Measurements from ENCODE around the gene HAAO.

HAAO gene

GRCh38 chr2:42795275-42795674 lies 2.9 kb upstream of the HAAO start:
- no peaks in the 10 kb centered on the region for H3K4me1 ChIP-seq (ENCODE audit: insufficient read depth, low read length, poor library complexity, severe bottlenecking)
- no peaks in the 10 kb centered on the region for H3K36me3 ChIP-seq (ENCODE audit: insufficient read depth, low read length)
- no peaks in the 10 kb centered on the region for H3K9me2 ChIP-seq (replicated peaks; ENCODE audit: low read depth, low read length)
- H3K4me3 ChIP-seq (ENCODE audit: low read length, poor library complexity, severe bottlenecking) = no peak overlapping the region
- H4K20me1 ChIP-seq (ENCODE audit: insufficient read depth, low read length, poor library complexity, severe bottlenecking) = no peaks in the 10 kb centered on the region
- no peaks in the 10 kb centered on the region for H3K9me3 ChIP-seq (ENCODE audit: insufficient read depth, low read depth, low read length)
- no peak overlapping the region for H3K9ac ChIP-seq (ENCODE audit: low read depth, low read length, poor library complexity, severe bottlenecking)
- no peaks in the 10 kb centered on the region for H3F3A ChIP-seq (ENCODE audit: low read depth)
- no peaks in the 10 kb centered on the region for H3K27me3 ChIP-seq (ENCODE audit: insufficient read depth, low read length, poor library complexity, severe bottlenecking)
- TF ChIP-seq CTCF (conservative IDR thresholded peaks at IDR 0.05; ENCODE audit: low read length) (no peak), EZH2phosphoT487 (IDR thresholded peaks at IDR 0.05; ENCODE audit: borderline replicate concordance) (no peak)
- no peak overlapping the region for H3K4me2 ChIP-seq (ENCODE audit: low read depth, low read length, poor library complexity, severe bottlenecking)
- no peaks in the 10 kb centered on the region for H3K79me2 ChIP-seq (ENCODE audit: insufficient read depth, low read length)
- H2AFZ ChIP-seq (ENCODE audit: low read length) = no peak overlapping the region

- Histone ChIP-seq H3K4me3 (ENCODE audit: low read length, poor library complexity, severe bottlenecking) (no peak overlapping the region), H2AFZ (ENCODE audit: low read length) (no peak overlapping the region), H3K9ac (ENCODE audit: low read depth, low read length, poor library complexity, severe bottlenecking) (no peak overlapping the region), H3K4me2 (ENCODE audit: low read depth, low read length, poor library complexity, severe bottlenecking) (no peak overlapping the region), H3K79me2 (ENCODE audit: insufficient read depth, low read length) (no peaks in the 10 kb centered on the region), H3K27me3 (ENCODE audit: insufficient read depth, low read length, poor library complexity, severe bottlenecking) (no peaks in the 10 kb centered on the region), H4K20me1 (ENCODE audit: insufficient read depth, low read length, poor library complexity, severe bottlenecking) (no peaks in the 10 kb centered on the region), H3K4me1 (ENCODE audit: insufficient read depth, low read length, poor library complexity, severe bottlenecking) (no peaks in the 10 kb centered on the region), H3K9me3 (ENCODE audit: insufficient read depth, low read depth, low read length) (no peaks in the 10 kb centered on the region), H3K36me3 (ENCODE audit: insufficient read depth, low read length) (no peaks in the 10 kb centered on the region), H3K9me2 (replicated peaks; ENCODE audit: low read depth, low read length) (no peaks in the 10 kb centered on the region), H3F3A (ENCODE audit: low read depth) (no peaks in the 10 kb centered on the region)
- TF ChIP-seq CTCF (conservative IDR thresholded peaks at IDR 0.05; ENCODE audit: low read length) = no peak
- TF ChIP-seq EZH2phosphoT487 (IDR thresholded peaks at IDR 0.05; ENCODE audit: borderline replicate concordance) = no peak
Measured at GRCh38 chr2:42794271-42795046, 2.1 kb upstream of the HAAO start.

DNA sequence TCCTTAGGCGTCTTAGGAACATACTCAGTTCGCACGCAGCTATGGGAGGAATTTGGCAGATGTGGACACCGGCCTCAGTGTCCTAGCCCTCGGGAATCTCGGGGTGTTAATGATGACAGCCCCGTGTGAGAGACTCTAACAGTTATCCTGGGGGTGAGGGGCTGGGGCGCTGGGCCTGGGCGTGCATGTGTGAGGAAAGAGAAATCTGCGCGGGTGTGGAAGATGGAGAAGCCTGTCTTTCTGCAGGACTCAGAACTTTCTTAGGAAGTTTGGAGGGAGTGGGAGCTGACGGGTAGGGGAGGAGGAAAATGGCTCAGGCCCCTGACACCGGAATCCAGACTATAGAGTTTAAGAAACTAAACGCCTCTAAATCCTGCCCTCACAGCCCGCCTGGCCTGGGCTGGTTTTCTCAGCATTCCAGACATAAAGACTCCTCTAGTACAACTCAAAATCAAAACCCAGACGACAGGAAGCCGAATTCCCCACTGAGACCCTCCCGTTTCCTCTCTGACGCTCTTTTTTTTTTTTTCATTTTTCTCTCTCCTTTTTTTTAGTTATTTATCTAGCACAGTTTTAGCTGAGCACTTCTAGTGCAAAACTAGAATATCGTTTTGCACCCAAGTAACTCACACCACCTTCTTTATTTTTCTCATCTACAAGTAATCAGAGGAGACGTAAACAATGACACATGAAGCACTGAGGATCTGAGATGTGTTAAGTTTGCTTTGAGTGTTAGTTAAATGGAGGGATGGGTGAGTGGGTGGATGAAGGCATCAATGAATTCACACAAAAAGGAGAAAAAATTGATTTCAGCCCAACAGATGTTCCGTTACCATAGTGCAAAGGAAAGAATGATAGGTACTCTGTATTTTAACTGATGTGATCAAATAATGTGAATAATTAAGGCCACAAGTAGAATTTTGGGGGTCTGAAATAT lies 1.2 kb upstream of the HAAO start:
- H2AFZ ChIP-seq (ENCODE audit: low read length) = no peak overlapping the region
- H3K4me3 ChIP-seq (ENCODE audit: low read length, poor library complexity, severe bottlenecking) = no peak overlapping the region
- H3F3A ChIP-seq (ENCODE audit: low read depth) = no peaks in the 10 kb centered on the region
- H3K79me2 ChIP-seq (ENCODE audit: insufficient read depth, low read length) = no peaks in the 10 kb centered on the region
- H3K9me3 ChIP-seq (ENCODE audit: insufficient read depth, low read depth, low read length) = no peaks in the 10 kb centered on the region
- TF ChIP-seq CTCF (conservative IDR thresholded peaks at IDR 0.05; ENCODE audit: low read length) (no peak), EZH2phosphoT487 (IDR thresholded peaks at IDR 0.05; ENCODE audit: borderline replicate concordance) (no peak)
- H3K4me1 ChIP-seq (ENCODE audit: insufficient read depth, low read length, poor library complexity, severe bottlenecking) = no peaks in the 10 kb centered on the region
- no peaks in the 10 kb centered on the region for H3K36me3 ChIP-seq (ENCODE audit: insufficient read depth, low read length)
- no peak overlapping the region for H3K4me2 ChIP-seq (ENCODE audit: low read depth, low read length, poor library complexity, severe bottlenecking)
- H3K27me3 ChIP-seq (ENCODE audit: insufficient read depth, low read length, poor library complexity, severe bottlenecking) = no peaks in the 10 kb centered on the region
- H3K9ac ChIP-seq (ENCODE audit: low read depth, low read length, poor library complexity, severe bottlenecking) = no peak overlapping the region
- H3K9me2 ChIP-seq (replicated peaks; ENCODE audit: low read depth, low read length) = no peaks in the 10 kb centered on the region
- no peaks in the 10 kb centered on the region for H4K20me1 ChIP-seq (ENCODE audit: insufficient read depth, low read length, poor library complexity, severe bottlenecking)
